ENCODE data around the gene CARD11.

- no peak for TF ChIP-seq TAF1 (IDR thresholded peaks at IDR 0.05; ENCODE audit: borderline replicate concordance, insufficient read depth, low read length)
- no peak for TF ChIP-seq POLR2AphosphoS5 (IDR thresholded peaks at IDR 0.05; ENCODE audit: low read depth, low read length)
Measured at GRCh38 chr7:2870471-2870931, 173.2 kb downstream of the CARD11 start.

Measured in PFSK-1 (cell line).